GM18870 (cell line): Measurements from ENCODE around the gene CEP250.

ENCODE experiments used
- ATAC-seq: cut with Tn5 transposase; IDR thresholded peaks from one replicate; pipeline ENCODE4 v1.9.1; 2021; ENCODE audit warnings: moderate library complexity; ENCODE audit not compliant: unreplicated experiment

CEP250 gene

GRCh38 chr20:35490736-35491181 is 35.4 kb downstream of the CEP250 start:
- peak; percentile 83 for ATAC-seq

- ATAC-seq = no peak
These were observed 36.4 kb downstream of the CEP250 start for GRCh38 chr20:35491823-35492222.

- ATAC-seq = no peak
These were observed 37.0 kb downstream of the CEP250 start for GRCh38 chr20:35492352-35492751.

GRCh38 chr20:35496481-35496880 is 41.1 kb downstream of the CEP250 start:
- ATAC-seq = no peak

GRCh38 chr20:35497320-35497719 is 41.9 kb downstream of the CEP250 start:
- no peak for ATAC-seq

GRCh38 chr20:35497780-35498189 is 42.4 kb downstream of the CEP250 start:
- ATAC-seq = no peak

- no peak for ATAC-seq
These were observed 43.9 kb downstream of the CEP250 start for GRCh38 chr20:35499271-35499670.

- no peak for ATAC-seq
These were observed 47.0 kb downstream of the CEP250 start for GRCh38 chr20:35502352-35502751.

- no peak for ATAC-seq
These were observed 47.9 kb downstream of the CEP250 start for GRCh38 chr20:35503281-35503680.

GRCh38 chr20:35503841-35504561 is 48.6 kb downstream of the CEP250 start:
- ATAC-seq = no peak

- no peak for ATAC-seq
These were observed 49.4 kb downstream of the CEP250 start for GRCh38 chr20:35504751-35505150.

- no peak for ATAC-seq
These were observed 50.8 kb downstream of the CEP250 start for GRCh38 chr20:35506179-35506578.

- ATAC-seq = no peak
These were observed 51.7 kb downstream of the CEP250 start for GRCh38 chr20:35506872-35507638.

- no peak for ATAC-seq
These were observed 53.3 kb downstream of the CEP250 start for GRCh38 chr20:35508493-35509218.

- no peak for ATAC-seq
These were observed 55.7 kb downstream of the CEP250 start for GRCh38 chr20:35510951-35511735.

GRCh38 chr20:35511814-35512420 is 56.5 kb downstream of the CEP250 start:
- no peak for ATAC-seq

GRCh38 chr20:35514371-35514932 is 59.1 kb downstream of the CEP250 start:
- no peak for ATAC-seq

GRCh38 chr20:35515341-35515740 is 59.9 kb downstream of the CEP250 start:
- ATAC-seq = no peak

GRCh38 chr20:35515949-35516645 is 60.7 kb downstream of the CEP250 start:
- no peak for ATAC-seq
